ENCODE measurements around the gene RABL6.
"Not testable (repeated sequence)": the region's sequence is repeated elsewhere in the genome, so short reads cannot be mapped to it uniquely, and the experiment has no call there.

RABL6 gene

DNA sequence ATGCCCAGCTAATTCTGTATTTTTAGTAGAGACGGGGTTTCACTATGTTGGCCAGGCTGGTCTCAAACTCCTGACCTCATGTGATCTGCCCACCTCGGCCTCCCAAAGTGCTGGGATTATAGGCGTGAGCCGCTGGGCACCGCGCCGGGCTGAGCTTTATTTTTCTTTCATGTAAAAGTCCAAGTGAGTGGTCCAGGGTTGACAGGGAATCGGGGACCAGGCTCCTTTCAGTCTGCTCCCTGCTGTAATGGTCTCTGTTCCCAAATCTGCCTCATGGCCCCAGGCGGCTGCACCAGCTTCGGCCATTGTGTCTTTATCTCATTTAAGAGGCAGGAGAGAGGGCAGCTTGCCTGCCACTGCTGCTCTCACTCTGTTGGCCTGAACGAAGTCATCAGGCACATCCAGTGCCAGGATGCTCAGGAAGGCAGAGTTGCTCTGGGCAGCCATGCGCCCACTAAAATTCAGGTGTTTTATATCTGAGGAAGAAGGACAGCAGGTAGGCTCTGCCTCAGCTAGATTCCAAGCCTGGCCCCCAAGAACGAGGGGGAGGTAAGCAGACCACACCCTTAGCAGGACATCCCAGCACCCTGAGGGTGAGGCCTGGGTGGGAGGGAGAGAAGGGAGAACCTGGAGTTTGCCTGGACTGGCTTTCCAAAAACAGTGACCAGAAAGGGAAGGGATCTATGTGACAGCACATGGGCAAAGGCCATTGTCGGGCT is 13.3 kb upstream of the RABL6 start:
- Mint-ChIP-seq H3K4me1 (ENCODE audit: low read depth) (peaks cover 24% of the 10 kb centered on the region), H3K4me3 (no peak overlapping the region), H3K36me3 (ENCODE audit: low read depth) (peaks cover 31% of the 10 kb centered on the region), H3K9me3 (no peaks in the 10 kb centered on the region), H3K27me3 (peaks cover 38% of the 10 kb centered on the region), H3K27ac (no peak overlapping the region)
- intact Hi-C loops (cut with micrococcal nuclease): loop anchor here (5.0 kb wide), 1 partner anchor 53 kb away; the partner anchor contains the start of gene PHPT1

GRCh38 chr9:136795000-136795348 is 12.8 kb upstream of the RABL6 start:
- intact Hi-C loops (cut with micrococcal nuclease): loop anchor here (5.0 kb wide), 1 partner anchor 52 kb away; the partner anchor contains the start of gene PHPT1
- Mint-ChIP-seq H3K4me3 (no peak overlapping the region), H3K4me1 (ENCODE audit: low read depth) (peaks cover 29% of the 10 kb centered on the region), H3K27me3 (peaks cover 44% of the 10 kb centered on the region), H3K27ac (no peak overlapping the region), H3K9me3 (no peaks in the 10 kb centered on the region), H3K36me3 (ENCODE audit: low read depth) (peaks cover 31% of the 10 kb centered on the region)

DNA sequence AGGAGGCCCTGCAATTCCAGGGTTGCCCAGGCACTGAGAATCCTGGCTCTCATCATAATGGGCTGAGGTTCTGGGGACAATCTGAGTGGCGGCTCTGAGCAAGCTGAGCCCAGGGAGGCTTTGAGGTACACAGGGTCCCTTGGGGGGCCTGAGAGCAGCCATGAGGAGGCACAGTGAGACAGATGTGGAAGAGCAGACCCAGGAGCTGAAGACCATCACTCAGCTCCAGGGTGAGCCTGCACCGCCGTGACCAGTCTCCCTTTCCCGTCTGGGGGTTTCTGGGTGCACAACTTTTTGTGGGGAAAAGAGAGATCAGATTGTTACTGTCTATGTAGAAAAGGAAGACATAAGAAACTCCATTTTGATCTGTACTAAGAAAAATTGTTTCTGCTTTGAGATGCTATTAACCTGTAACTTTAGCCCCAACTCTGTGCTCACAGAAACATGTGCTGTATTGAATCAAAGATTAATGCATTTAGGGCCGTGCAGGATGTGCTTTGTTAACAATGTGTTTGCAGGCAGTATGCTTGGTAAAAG is 11.4 kb upstream of the RABL6 start, which contains the start of gene CCDC183:
TSS of gene CCDC183 (plus strand) at position 101 of the 537 bp plus-strand sequence. CDS start at position 161, 60 bp downstream.
- Mint-ChIP-seq H3K27ac (no peak within 1 kb of the TSS), H3K4me1 (ENCODE audit: low read depth) (peaks cover 41% of the 10 kb centered on the region)

GRCh38 chr9:136796775-136797347 is 10.9 kb upstream of the RABL6 start:
- intact Hi-C loops (cut with micrococcal nuclease); H3K27ac Mint-ChIP-seq; H3K9me3 Mint-ChIP-seq; H3K4me3 Mint-ChIP-seq: not testable (repeated sequence)
- Mint-ChIP-seq H3K27me3 (peaks cover 62% of the 10 kb centered on the region), H3K36me3 (ENCODE audit: low read depth) (peaks cover 26% of the 10 kb centered on the region), H3K4me1 (ENCODE audit: low read depth) (peaks cover 42% of the 10 kb centered on the region)

More for the DNA sequence above, 11.4 kb upstream of the RABL6 start, which contains the start of gene CCDC183:
- H3K4me3 Mint-ChIP-seq: no peak within 1 kb of the TSS
- peaks cover 56% of the 10 kb centered on the region for H3K27me3 Mint-ChIP-seq
- peaks cover 29% of the 10 kb centered on the region for H3K36me3 Mint-ChIP-seq (ENCODE audit: low read depth)
- no peaks in the 10 kb centered on the region for H3K9me3 Mint-ChIP-seq
- intact Hi-C loops (cut with micrococcal nuclease): no loop called here

- no peak overlapping the region for H3K4me3 Mint-ChIP-seq
- no peaks in the 10 kb centered on the region for H3K9me3 Mint-ChIP-seq
- no peak overlapping the region for H3K27ac Mint-ChIP-seq
- intact Hi-C loops (cut with micrococcal nuclease): no loop called here
- H3K27me3 Mint-ChIP-seq: peaks cover 74% of the 10 kb centered on the region
- H3K4me1 Mint-ChIP-seq (ENCODE audit: low read depth): peaks cover 36% of the 10 kb centered on the region
- peaks cover 13% of the 10 kb centered on the region for H3K36me3 Mint-ChIP-seq (ENCODE audit: low read depth)
Observed at GRCh38 chr9:136798708-136799078, 9.1 kb upstream of the RABL6 start.

DNA sequence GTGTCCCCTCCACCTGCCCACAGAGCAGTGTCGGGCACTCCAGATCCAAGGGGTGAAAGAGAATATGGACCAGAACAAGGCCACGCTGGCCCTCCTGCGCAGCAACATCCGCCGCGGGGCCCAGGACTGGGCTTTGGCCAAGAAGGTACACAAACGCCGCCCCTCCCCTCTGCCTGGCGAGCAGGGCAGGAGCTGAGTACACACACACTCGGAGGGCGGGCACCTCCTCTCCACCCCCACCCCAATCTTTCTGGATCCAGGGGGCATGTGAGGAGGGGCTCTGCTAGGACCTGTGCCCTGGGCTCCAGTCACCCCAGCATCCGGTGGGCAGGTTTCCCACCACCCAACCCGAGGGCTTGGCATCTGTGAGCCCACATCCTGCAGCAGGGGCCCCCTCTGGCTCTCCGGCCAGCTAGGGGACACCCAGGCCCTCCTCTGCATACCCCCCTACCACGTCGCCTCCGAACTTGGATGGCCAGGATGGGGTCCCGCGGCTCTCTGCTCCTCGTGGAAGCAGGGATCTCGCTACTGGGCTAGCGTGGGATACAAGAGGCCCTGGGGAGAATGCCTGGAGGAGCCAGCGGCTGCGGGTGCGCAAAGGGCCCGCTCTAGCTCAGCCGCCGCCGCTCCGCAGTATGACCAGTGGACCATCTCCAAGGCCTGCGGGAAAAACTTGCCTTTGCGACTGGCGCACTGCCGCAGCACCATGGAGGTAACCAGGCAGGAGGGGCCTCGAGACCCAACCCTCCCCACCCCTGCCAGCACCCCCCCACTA is 8.5 kb upstream of the RABL6 start:
- Mint-ChIP-seq H3K27ac (no peak overlapping the region), H3K9me3 (no peaks in the 10 kb centered on the region), H3K36me3 (ENCODE audit: low read depth) (peaks cover 15% of the 10 kb centered on the region), H3K27me3 (peaks cover 78% of the 10 kb centered on the region), H3K4me3 (peak overlapping the region; percentile 67), H3K4me1 (ENCODE audit: low read depth) (peaks cover 36% of the 10 kb centered on the region)
- intact Hi-C loops (cut with micrococcal nuclease): no loop called here

- Mint-ChIP-seq H3K4me1 (ENCODE audit: low read depth) (peaks cover 28% of the 10 kb centered on the region), H3K36me3 (ENCODE audit: low read depth) (peaks cover 18% of the 10 kb centered on the region), H3K9me3 (no peaks in the 10 kb centered on the region), H3K4me3 (peak overlapping the region; percentile 67), H3K27me3 (peaks cover 78% of the 10 kb centered on the region), H3K27ac (no peak overlapping the region)
- intact Hi-C loops (cut with micrococcal nuclease): no loop called here
Observed at GRCh38 chr9:136799854-136800657, 7.7 kb upstream of the RABL6 start.

DNA sequence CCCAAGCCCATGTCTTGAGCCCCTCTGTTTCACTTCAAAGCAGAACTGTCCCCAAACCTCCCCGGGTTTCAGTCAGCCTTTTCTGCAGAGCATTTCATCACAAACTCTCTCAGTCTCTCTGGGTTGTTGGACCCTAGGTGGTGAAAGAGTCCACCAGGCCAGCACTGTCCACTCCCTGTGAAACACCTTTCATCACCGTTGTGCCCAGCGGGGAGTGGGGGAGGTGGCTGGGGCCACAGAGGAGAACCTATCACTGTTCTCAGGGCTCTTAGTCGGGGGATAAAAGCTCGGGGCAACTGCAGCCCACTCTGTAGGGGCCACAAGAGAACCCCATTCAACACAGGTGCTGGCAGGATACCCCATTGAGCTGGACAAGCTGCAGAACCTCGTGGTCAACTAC is 5.4 kb upstream of the RABL6 start:
- Mint-ChIP-seq H3K4me3 (no peak overlapping the region), H3K4me1 (ENCODE audit: low read depth) (peaks cover 38% of the 10 kb centered on the region), H3K27ac (no peak overlapping the region), H3K27me3 (peaks cover 60% of the 10 kb centered on the region), H3K9me3 (no peaks in the 10 kb centered on the region), H3K36me3 (ENCODE audit: low read depth) (peaks cover 30% of the 10 kb centered on the region)
- intact Hi-C loops (cut with micrococcal nuclease): no loop called here

DNA sequence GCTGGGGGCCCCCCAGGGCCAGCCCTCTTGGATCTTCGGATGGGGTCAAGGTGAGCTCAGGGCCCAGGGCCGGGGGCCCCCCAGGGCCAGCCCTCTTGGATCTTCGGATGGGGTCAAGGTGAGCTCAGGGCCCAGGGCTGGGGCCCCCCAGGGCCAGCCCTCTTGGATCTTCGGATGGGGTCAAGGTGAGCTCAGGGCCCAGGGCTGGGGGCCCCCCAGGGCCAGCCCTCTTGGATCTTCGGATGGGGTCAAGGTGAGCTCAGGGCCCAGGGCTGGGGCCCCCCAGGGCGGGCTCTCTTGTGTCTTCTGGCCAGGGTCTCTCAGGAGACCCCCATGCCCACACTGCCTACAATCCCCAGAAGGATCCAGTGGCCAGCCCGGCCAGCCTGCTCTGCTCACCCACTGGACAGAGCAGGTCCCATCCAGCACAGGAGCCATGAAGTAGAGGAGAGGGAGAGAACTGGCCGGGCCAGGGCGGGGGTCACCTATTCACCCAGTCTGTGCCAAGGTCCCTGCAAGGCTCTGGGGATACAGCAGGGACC is 4.7 kb upstream of the RABL6 start:
- H3K4me1 Mint-ChIP-seq (ENCODE audit: low read depth): peaks cover 38% of the 10 kb centered on the region
- H3K9me3 Mint-ChIP-seq; H3K4me3 Mint-ChIP-seq; intact Hi-C loops (cut with micrococcal nuclease); H3K27ac Mint-ChIP-seq: not testable (repeated sequence)
- H3K36me3 Mint-ChIP-seq (ENCODE audit: low read depth): peaks cover 33% of the 10 kb centered on the region
- H3K27me3 Mint-ChIP-seq: peaks cover 53% of the 10 kb centered on the region

- Mint-ChIP-seq H3K4me3 (no peak overlapping the region), H3K27me3 (peaks cover 46% of the 10 kb centered on the region), H3K36me3 (ENCODE audit: low read depth) (peaks cover 36% of the 10 kb centered on the region), H3K27ac (no peak overlapping the region), H3K4me1 (ENCODE audit: low read depth) (peaks cover 38% of the 10 kb centered on the region), H3K9me3 (no peaks in the 10 kb centered on the region)
- intact Hi-C loops (cut with micrococcal nuclease): no loop called here
Observed at GRCh38 chr9:136803551-136804508, 3.9 kb upstream of the RABL6 start.

DNA sequence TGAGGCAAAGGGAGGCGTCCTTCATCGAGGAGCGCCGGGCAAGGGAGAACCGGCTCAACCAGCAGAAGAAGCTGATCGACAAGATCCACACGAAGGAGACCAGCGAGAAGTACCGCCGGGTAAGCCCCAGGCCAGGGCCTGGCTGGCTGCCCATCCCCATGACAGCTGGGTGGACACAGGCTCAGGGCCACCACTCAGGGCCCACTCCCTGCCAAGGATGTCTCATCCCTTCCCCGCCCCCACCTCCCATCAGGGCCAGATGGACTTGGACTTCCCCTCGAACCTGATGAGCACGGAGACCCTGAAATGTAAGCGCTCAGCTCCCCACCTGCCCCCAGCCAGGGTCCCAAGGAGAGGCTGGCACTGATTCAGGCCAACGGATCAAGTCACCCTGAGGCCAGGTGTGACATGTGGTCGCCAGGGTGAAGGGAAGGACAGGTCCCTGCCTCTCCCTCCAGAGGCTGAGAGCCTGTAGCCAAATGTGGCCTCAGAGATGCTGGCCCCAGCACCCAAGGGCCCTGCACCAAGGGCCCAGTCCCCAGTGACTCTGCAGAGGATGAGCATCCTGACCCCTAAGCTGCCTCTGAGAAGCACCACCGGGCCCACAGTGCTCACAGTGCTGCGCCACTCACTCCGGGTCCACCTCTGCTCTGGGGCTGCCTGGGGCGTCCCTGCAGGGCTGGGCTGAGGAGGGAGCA is 3.1 kb upstream of the RABL6 start:
- Mint-ChIP-seq H3K9me3 (no peaks in the 10 kb centered on the region), H3K36me3 (ENCODE audit: low read depth) (peaks cover 44% of the 10 kb centered on the region), H3K4me3 (no peak overlapping the region), H3K27me3 (peaks cover 37% of the 10 kb centered on the region), H3K27ac (no peak overlapping the region), H3K4me1 (ENCODE audit: low read depth) (peaks cover 41% of the 10 kb centered on the region)
- intact Hi-C loops (cut with micrococcal nuclease): no loop called here

DNA sequence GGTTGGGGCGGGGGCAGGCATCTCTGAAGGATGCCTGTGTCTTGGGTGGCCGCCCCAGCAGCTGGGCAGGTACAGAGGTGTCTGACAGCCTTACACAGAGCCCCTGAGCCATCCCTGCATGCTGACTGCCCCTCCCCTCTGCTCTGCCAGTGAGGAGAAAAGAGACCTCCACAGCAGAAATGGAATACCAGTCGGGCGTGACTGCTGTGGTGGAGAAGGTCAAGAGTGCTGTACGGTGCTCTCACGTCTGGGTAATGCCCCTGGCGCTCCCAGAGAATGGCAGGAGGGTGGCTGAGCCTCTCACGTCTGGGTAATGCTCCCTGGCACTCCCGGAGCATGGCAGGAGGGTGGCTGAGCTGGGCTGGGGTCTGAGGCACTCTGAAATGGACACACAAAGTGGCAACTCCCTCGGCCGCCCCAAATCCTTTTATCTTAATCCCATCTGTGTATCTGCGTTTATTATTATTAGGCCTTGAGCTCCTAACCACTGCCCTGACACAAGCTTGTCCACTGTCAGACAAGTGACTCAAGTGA is 2.5 kb upstream of the RABL6 start:
- Mint-ChIP-seq H3K9me3 (no peaks in the 10 kb centered on the region), H3K36me3 (ENCODE audit: low read depth) (peaks cover 50% of the 10 kb centered on the region), H3K4me3 (no peak overlapping the region), H3K27ac (no peak overlapping the region), H3K4me1 (ENCODE audit: low read depth) (peaks cover 41% of the 10 kb centered on the region), H3K27me3 (peaks cover 32% of the 10 kb centered on the region)
- intact Hi-C loops (cut with micrococcal nuclease): no loop called here

Data from dendritic cell treated with granulocyte-macrophage colony-stimulating factor and Interleukin-4, amounts not matched to agents 40 ng/mL and 50 ng/mL, for 4 days (primary cell).